Ishikawa (cell line): ENCODE results near the gene SPATA2.

Experiments
- TF ChIP-seq, protein P1 (sequence below): IDR thresholded peaks from 2 replicates; pipeline ENCODE4 v1.6.1; 2012
- TF ChIP-seq, protein P2 (sequence below): IDR thresholded peaks from 2 replicates; pipeline ENCODE4 v1.6.1; 2012; ENCODE audit warnings: low read depth, mild to moderate bottlenecking

DNA sequence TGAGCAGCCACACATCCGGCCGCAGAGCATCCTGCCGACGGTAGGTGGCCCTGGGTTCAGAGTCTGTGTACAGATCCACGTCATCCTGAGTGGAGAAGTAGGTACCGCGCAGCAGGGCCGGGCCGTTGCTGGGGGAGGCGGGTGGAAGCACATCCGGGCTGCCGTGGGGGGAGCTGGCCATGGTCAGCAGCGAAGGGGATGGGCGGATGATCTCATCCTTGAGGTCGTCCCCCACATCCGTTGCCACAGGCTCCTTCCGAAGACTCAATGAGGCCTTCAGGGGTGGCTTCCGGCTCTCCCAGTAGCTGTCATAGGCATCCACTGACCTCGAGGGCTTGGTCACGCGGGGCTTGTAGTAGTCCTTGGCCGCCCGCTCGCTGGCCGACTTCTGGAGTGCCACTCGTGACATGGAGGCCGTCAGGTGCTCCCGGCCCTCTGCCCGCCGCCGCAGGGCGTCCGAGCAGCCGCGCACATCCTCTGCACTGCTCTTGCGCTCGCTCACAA lies 9.2 kb downstream of the SPATA2 start:
- TF ChIP-seq, protein P1, sequence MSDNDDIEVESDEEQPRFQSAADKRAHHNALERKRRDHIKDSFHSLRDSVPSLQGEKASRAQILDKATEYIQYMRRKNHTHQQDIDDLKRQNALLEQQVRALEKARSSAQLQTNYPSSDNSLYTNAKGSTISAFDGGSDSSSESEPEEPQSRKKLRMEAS: no peak
- TF ChIP-seq, protein P2, sequence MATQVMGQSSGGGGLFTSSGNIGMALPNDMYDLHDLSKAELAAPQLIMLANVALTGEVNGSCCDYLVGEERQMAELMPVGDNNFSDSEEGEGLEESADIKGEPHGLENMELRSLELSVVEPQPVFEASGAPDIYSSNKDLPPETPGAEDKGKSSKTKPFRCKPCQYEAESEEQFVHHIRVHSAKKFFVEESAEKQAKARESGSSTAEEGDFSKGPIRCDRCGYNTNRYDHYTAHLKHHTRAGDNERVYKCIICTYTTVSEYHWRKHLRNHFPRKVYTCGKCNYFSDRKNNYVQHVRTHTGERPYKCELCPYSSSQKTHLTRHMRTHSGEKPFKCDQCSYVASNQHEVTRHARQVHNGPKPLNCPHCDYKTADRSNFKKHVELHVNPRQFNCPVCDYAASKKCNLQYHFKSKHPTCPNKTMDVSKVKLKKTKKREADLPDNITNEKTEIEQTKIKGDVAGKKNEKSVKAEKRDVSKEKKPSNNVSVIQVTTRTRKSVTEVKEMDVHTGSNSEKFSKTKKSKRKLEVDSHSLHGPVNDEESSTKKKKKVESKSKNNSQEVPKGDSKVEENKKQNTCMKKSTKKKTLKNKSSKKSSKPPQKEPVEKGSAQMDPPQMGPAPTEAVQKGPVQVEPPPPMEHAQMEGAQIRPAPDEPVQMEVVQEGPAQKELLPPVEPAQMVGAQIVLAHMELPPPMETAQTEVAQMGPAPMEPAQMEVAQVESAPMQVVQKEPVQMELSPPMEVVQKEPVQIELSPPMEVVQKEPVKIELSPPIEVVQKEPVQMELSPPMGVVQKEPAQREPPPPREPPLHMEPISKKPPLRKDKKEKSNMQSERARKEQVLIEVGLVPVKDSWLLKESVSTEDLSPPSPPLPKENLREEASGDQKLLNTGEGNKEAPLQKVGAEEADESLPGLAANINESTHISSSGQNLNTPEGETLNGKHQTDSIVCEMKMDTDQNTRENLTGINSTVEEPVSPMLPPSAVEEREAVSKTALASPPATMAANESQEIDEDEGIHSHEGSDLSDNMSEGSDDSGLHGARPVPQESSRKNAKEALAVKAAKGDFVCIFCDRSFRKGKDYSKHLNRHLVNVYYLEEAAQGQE: no peak
